Common myeloid progenitor, CD34-positive (primary cell): ENCODE measurements around the gene ZCCHC8.
A peak's percentile ranks its signal among the peaks of the same experiment; 100 is the strongest.
"Not testable (repeated sequence)": the region's sequence is repeated elsewhere in the genome, so short reads cannot be mapped to it uniquely, and the experiment has no call there.

Source experiments
- CTCF ChIA-PET: fragments of 350-600 bp; sonication (Branson Sonifier 250); formaldehyde crosslinking; loops from one replicate; lab custom pipeline; 2021; ENCODE audit warnings: antibody characterized with exemption; lab: Charles Lee
- POLR2A ChIA-PET: fragments of 350-600 bp; sonication (Branson Sonifier 250); formaldehyde crosslinking; loops from one replicate; lab custom pipeline; 2021; ENCODE audit warnings: antibody characterized with exemption; lab: Charles Lee
- DNase-seq, 3 donors: peaks; one replicate each; pipeline versions ENCODE4 v3.0.0 to v3.0.0-alpha.2; 2013
- H3K27ac ChIP-seq, 2 experiments: 1 replicate in 1 of 2; 2 replicates in 1 of 2; pipeline ENCODE4 v1.7.0; 2013; ENCODE audit warnings: inconsistent platforms in 2 of 2, low read length in 2 of 2, mild to moderate bottlenecking in 2 of 2, low read depth in 1 of 2, moderate library complexity in 1 of 2; ENCODE audit not compliant: severe bottlenecking in 2 of 2, insufficient read depth in 1 of 2, poor library complexity in 1 of 2
- H3K27me3 ChIP-seq, 5 experiments: replicated peaks in 2 of 5; 1 replicate in 3 of 5; 2 replicates in 2 of 5; pipeline versions ENCODE4 v1.6.1 to v1.7.0; 2013; ENCODE audit warnings: low read length in 4 of 5, mild to moderate bottlenecking in 2 of 5, moderate library complexity in 2 of 5, inconsistent platforms in 1 of 5; ENCODE audit not compliant: insufficient read depth in 5 of 5, control insufficient read depth in 4 of 5
- H3K36me3 ChIP-seq, 4 experiments: 1 replicate in 2 of 4; 2 replicates in 2 of 4; pipeline versions ENCODE4 v1.6.1 to v1.7.0; 2013; ENCODE audit warnings: low read length in 3 of 4, control low read depth in 1 of 4, mild to moderate bottlenecking in 1 of 4; ENCODE audit not compliant: control insufficient read depth in 4 of 4, insufficient read depth in 4 of 4
- H3K4me1 ChIP-seq, 4 experiments: 1 replicate in 3 of 4; 2 replicates in 1 of 4; pipeline versions ENCODE4 v1.6.1 to v1.7.1; 2013; ENCODE audit warnings: low read length in 3 of 4, mild to moderate bottlenecking in 3 of 4, control low read depth in 1 of 4, inconsistent platforms in 1 of 4, moderate library complexity in 1 of 4; ENCODE audit not compliant: control insufficient read depth in 4 of 4, insufficient read depth in 4 of 4; ENCODE audit errors: control extremely low read depth in 1 of 4
- H3K4me3 ChIP-seq, 7 experiments: 1 replicate in 4 of 7; 2 replicates in 3 of 7; pipeline versions ENCODE4 v1.5.1 to v1.7.0; 2013; ENCODE audit warnings: mild to moderate bottlenecking in 7 of 7, low read length in 6 of 7, moderate library complexity in 6 of 7, inconsistent platforms in 2 of 7, low read depth in 2 of 7, control low read depth in 1 of 7; ENCODE audit not compliant: insufficient read depth in 4 of 7, control insufficient read depth in 1 of 7; ENCODE audit errors: extremely low read depth in 1 of 7
- H3K9me3 ChIP-seq, 5 experiments: 1 replicate in 4 of 5; 2 replicates in 1 of 5; pipeline versions ENCODE4 v1.6.1 to v1.7.1; 2013; ENCODE audit warnings: low read length in 4 of 5, mild to moderate bottlenecking in 2 of 5, inconsistent platforms in 1 of 5, low read depth in 1 of 5, moderate library complexity in 1 of 5; ENCODE audit not compliant: control insufficient read depth in 4 of 5, insufficient read depth in 2 of 5; ENCODE audit errors: control extremely low read depth in 1 of 5
- WGBS: methylation state at CpG from one replicate; pipeline ENCODE4 v1.1.5; 2013; ENCODE audit not compliant: insufficient coverage; 5-methylcytosine and 5-hydroxymethylcytosine counted together

The ZCCHC8 gene

DNA sequence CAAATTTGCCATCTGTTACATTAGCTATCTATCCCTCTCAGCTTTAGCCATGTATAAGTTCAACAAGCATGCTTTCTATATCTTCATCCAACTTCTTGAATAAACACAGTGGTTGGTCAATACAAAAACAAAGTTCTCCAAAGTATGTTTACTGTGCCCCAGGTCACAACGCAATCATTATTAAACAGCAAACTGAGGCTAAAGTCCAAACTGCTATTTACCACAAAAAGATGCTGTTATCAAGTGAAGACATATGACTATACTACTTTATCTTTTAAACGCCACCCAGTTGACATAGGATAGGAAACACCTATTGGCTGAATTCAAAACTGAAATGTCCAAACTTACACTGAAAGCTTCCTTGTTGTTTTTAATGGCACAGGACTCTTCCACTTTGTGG lies 11.7 kb downstream of the ZCCHC8 start:
- 92% methylated on average over 1 of the region's 2 CpGs for WGBS
- Histone ChIP-seq H3K4me3 (no peak overlapping the region), H3K27me3 (no peaks in the 10 kb centered on the region), H3K27ac (no peak overlapping the region), H3K9me3 (no peaks in the 10 kb centered on the region), H3K4me1 (no peaks in the 10 kb centered on the region), H3K36me3 (peaks cover 12 to 77% (median 53%) of the 10 kb centered on the region in 4 experiments)
- ChIA-PET POLR2A (interaction anchor here (1.2 to 1.3 kb wide), 2 partner anchors 10 to 12 kb away, joined by 4 to 8 read pairs; partner anchors contain the start of gene ZCCHC8), CTCF (interaction anchor here (0.8 to 1.5 kb wide), 2 partner anchors 9 to 90 kb away, joined by 3 to 5 read pairs; no protein-coding TSS in a partner anchor)
- peak in 1 of 3 donors; percentile 26 for DNase-seq

DNA sequence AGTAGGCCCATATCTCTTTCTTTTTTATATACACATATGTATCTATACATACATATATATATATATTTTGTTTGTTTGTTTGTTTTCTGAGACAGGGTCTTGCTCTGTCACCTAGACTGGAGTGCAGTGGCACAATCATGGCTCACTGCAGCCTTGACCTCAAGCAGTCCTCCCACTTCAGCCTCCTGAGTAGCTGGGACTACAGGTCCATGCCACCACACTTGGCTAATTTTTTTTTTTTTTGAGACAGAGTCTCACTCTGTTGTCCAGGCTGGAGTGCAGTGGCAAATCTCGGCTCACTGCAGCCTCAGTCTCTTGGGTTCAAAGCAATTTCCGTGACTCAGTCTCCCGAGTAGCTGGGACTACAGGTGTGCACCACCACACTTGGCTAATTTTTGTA lies 12.9 kb downstream of the ZCCHC8 start:
- H3K27ac ChIP-seq, CTCF ChIA-PET, H3K4me3 ChIP-seq, H3K9me3 ChIP-seq, H3K27me3 ChIP-seq, DNase-seq, H3K4me1 ChIP-seq: not testable (repeated sequence)
- H3K36me3 ChIP-seq: peaks cover 13 to 85% (median 56%) of the 10 kb centered on the region in 4 experiments
- POLR2A ChIA-PET: interaction anchor here (0.6 kb wide), 1 partner anchor 12 kb away, joined by 5 read pairs; no protein-coding TSS in a partner anchor
- WGBS: 100% methylated on average over 3 of the region's 3 CpGs

DNA sequence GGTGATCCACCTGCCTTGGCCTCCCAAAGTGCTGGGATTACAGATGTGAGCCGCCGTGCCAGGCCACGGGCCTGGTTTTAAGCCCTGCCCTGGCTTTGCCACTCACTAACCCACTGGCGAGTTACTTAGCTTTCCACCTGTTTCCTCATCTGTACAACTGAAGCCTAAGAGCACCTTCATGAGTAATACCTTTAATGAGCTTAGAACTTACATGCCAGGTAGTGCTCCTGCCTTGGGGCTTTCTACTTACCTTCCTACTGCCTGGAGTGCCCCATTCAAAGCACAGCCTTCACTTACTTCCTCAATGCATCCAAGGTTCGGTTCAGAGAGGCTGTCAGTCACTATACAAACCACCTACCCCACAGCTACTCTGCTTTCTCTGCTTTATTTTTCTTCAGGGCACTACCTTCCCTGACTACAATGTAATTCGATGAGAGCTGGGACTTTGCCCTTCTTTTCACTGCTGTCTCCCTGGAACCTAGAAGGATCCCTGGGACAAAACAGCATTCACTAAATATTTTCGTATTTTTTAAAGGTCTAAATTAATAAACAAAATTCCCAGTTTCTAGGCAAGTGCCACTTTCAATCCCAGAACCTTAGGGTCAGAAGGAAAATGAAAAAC lies 13.8 kb downstream of the ZCCHC8 start:
- WGBS: 93% methylated on average over 6 of the region's 7 CpGs
- ChIA-PET CTCF (interaction anchor here (0.9 to 1.6 kb wide), 3 partner anchors 8 to 16 kb away, joined by 3 to 7 read pairs (median 4); no protein-coding TSS in a partner anchor), POLR2A (no interaction called here)
- Histone ChIP-seq H3K4me1 (no peaks in the 10 kb centered on the region), H3K36me3 (peaks cover 15 to 84% (median 53%) of the 10 kb centered on the region in 4 experiments), H3K27me3 (no peaks in the 10 kb centered on the region), H3K9me3 (no peaks in the 10 kb centered on the region), H3K27ac (no peak overlapping the region), H3K4me3 (no peak overlapping the region)
- DNase-seq: no peak

DNA sequence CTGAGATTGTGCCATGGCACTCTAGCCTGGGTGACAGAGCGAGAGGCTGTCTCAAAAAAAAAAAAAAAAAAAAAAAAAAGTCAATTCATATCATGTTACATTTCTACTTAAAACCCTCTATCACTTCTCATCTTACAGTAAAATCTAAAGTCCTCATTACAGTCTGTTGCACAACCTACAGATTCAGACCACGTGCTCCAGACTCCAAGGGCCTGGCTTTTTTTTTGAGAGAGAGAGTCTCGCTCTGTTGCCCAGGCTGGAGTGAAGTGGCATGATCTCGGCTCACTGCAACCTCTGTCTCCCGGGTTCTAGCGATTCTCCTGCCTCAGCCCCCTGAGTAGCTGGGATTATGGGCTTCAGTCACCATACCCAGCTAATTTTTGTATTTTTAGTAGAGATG lies 14.4 kb downstream of the ZCCHC8 start:
- H3K4me1 ChIP-seq, H3K9me3 ChIP-seq, H3K27me3 ChIP-seq, POLR2A ChIA-PET, DNase-seq, H3K4me3 ChIP-seq, H3K27ac ChIP-seq: not testable (repeated sequence)
- peaks cover 17 to 85% (median 52%) of the 10 kb centered on the region in 4 experiments for H3K36me3 ChIP-seq
- 97% methylated on average over 4 of the region's 6 CpGs for WGBS
- CTCF ChIA-PET: interaction anchor here (0.9 to 1.6 kb wide), 4 partner anchors 9 to 15 kb away, joined by 3 to 7 read pairs (median 4); partner anchors contain the start of gene ZCCHC8

DNA sequence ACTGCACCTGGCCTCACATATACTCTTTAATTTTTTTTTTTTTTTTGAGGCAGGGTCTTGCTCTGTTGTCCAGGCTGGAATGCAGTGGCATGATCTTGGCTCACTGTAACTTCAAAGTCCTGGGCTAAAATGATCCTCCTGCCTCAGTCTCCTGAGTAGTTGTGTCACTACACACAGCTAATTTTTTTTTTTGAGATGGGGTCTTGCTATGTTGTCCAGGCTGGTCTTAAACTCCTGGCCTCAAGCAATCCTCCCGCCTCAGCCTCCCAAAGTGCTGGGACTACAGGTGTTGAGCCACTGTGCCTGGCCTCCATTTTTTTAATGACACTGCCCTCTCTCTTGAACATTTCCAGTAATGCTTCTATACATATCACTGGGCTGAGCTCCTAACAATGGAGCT lies 16.3 kb downstream of the ZCCHC8 start:
- not testable (repeated sequence) for H3K4me3 ChIP-seq, DNase-seq, H3K27ac ChIP-seq, H3K27me3 ChIP-seq, H3K4me1 ChIP-seq, H3K9me3 ChIP-seq
- peaks cover 27 to 84% (median 47%) of the 10 kb centered on the region in 4 experiments for H3K36me3 ChIP-seq
- ChIA-PET POLR2A (interaction anchor here (0.6 kb wide), 2 partner anchors 421 to 888 kb away, joined by 3 read pairs; no protein-coding TSS in a partner anchor), CTCF (interaction anchor here (0.5 to 1.1 kb wide), 3 partner anchors 11 to 348 kb away, joined by 3 to 4 read pairs (median 3); no protein-coding TSS in a partner anchor)
- WGBS: 100% methylated on average over 1 of the region's 1 CpG

DNA sequence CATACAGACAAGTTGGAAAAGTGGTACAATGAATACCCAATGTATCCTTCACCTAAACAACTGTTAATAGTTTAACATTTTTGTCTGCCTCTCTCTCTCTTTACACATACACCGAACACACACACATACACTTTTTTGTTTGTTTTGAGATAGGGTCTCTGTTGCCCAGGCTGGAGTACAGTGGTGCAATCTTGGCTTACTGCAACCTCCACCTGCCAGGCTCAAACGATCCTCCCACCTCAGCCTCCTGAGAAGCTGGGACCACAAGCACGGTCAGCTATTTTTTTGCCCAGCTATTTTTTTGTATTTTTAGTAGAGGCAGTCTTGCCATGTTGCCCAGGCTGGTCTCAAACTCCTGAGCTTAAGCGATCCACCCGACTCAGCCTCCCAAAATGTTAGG lies 16.8 kb downstream of the ZCCHC8 start:
- Histone ChIP-seq H3K36me3 (peaks cover 26 to 83% (median 44%) of the 10 kb centered on the region in 4 experiments), H3K4me3 (no peak overlapping the region), H3K27ac (no peak overlapping the region), H3K9me3 (no peaks in the 10 kb centered on the region), H3K27me3 (no peaks in the 10 kb centered on the region), H3K4me1 (no peaks in the 10 kb centered on the region)
- no peak for DNase-seq
- 100% methylated on average over 3 of the region's 5 CpGs for WGBS
- ChIA-PET CTCF (interaction anchor here (0.9 to 1.3 kb wide), 3 partner anchors 11 to 17 kb away, joined by 3 to 4 read pairs (median 3); no protein-coding TSS in a partner anchor), POLR2A (interaction anchor here (0.6 kb wide), 2 partner anchors 421 to 888 kb away, joined by 3 read pairs; no protein-coding TSS in a partner anchor)

DNA sequence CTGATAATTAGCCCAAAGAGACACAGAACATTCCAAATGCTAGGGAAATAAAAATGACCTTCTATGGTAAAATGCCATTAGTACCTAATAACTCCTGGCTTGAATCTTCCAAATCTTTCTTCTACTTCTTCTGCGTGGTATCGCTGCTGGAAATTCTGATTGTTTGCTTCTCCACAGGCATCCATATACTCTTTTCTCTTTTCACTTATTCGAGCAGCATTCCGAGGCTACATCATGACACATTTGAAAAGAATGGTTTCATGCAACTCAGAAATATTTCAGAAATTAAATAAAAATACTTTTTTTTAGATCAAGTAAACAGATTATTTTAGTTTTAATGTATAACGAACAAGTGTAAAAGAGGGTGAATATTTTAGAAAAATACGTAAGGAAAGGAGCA lies 18.9 kb downstream of the ZCCHC8 start:
- WGBS: 100% methylated on average over 2 of the region's 6 CpGs
- no peaks in the 10 kb centered on the region for H3K4me1 ChIP-seq

More for the DNA sequence above, 18.9 kb downstream of the ZCCHC8 start:
- Histone ChIP-seq H3K27me3 (no peaks in the 10 kb centered on the region), H3K4me3 (no peak overlapping the region), H3K9me3 (no peaks in the 10 kb centered on the region), H3K27ac (no peak overlapping the region), H3K36me3 (peaks cover 25 to 80% (median 47%) of the 10 kb centered on the region in 4 experiments)
- DNase-seq: no peak
- POLR2A ChIA-PET: interaction anchor here (0.6 kb wide), 1 partner anchor 146 kb away, joined by 10 read pairs; no protein-coding TSS in a partner anchor
- CTCF ChIA-PET: interaction anchor here (0.6 to 1.5 kb wide), 2 partner anchors 11 to 12 kb away, joined by 4 to 5 read pairs; no protein-coding TSS in a partner anchor
